Measurements from ENCODE around the gene KRT73.

Gene KRT73

DNA sequence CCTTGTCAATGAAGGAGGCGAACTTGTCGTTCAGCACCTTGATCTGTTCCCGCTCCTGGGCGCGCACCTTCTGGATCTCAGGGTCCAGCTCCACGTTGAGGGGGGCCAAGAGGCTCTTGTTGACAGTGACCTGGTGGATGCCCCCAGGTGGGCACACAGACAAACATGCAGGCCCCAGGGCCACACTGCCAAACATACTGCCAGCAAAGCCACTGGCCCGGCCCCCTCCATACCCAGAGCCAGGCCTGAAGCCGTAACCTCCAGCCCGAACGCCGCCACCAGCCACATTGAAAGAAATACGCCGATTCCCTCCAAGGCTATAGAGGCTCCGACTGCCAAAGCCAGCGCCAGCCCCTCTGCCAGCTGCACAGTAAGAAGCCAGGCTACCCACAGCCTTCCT lies 45.1 kb downstream of the KRT73 start:
- no peak for DNase-seq (ENCODE audit: low spot score)
- TF ChIP-seq, protein P1, sequence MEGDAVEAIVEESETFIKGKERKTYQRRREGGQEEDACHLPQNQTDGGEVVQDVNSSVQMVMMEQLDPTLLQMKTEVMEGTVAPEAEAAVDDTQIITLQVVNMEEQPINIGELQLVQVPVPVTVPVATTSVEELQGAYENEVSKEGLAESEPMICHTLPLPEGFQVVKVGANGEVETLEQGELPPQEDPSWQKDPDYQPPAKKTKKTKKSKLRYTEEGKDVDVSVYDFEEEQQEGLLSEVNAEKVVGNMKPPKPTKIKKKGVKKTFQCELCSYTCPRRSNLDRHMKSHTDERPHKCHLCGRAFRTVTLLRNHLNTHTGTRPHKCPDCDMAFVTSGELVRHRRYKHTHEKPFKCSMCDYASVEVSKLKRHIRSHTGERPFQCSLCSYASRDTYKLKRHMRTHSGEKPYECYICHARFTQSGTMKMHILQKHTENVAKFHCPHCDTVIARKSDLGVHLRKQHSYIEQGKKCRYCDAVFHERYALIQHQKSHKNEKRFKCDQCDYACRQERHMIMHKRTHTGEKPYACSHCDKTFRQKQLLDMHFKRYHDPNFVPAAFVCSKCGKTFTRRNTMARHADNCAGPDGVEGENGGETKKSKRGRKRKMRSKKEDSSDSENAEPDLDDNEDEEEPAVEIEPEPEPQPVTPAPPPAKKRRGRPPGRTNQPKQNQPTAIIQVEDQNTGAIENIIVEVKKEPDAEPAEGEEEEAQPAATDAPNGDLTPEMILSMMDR (IDR thresholded peaks at IDR 0.05; ENCODE audit: extremely low read depth, missing control alignments): no peak

- DNase-seq (ENCODE audit: low spot score): no peak
- TF ChIP-seq, protein P1 (IDR thresholded peaks at IDR 0.05; ENCODE audit: extremely low read depth, missing control alignments): no peak
Observed at GRCh38 chr12:52570511-52570910, 47.8 kb downstream of the KRT73 start.

DNA sequence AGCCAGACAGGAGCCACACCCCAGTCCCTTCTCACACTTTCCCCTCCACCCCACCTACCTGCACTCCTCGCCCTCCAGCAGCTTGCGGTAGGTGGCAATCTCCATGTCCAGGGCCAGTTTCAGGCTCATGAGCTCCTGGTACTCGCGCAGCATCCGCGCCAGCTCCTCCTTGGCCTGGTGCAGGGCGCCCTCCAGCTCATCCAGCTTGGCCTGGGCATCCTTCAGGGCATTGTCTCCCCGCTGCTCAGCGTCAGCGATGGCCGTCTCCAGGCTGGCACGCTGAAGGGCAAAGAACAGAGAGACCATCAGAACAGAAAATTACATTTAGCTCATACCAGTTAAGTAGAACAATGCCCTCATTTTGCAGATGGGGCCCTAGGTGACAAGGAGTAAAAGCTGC lies 50.2 kb downstream of the KRT73 start:
- TF ChIP-seq, protein P1 (IDR thresholded peaks at IDR 0.05; ENCODE audit: extremely low read depth, missing control alignments): no peak
- DNase-seq (ENCODE audit: low spot score): no peak

- TF ChIP-seq, protein P1 (IDR thresholded peaks at IDR 0.05; ENCODE audit: extremely low read depth, missing control alignments): no peak
- no peak for DNase-seq (ENCODE audit: low spot score)
Observed at GRCh38 chr12:52566847-52567291, 51.5 kb downstream of the KRT73 start.

- DNase-seq (ENCODE audit: low spot score): no peak
- TF ChIP-seq, protein P1 (IDR thresholded peaks at IDR 0.05; ENCODE audit: extremely low read depth, missing control alignments): no peak
Observed at GRCh38 chr12:52564582-52564981, 53.8 kb downstream of the KRT73 start.

DNA sequence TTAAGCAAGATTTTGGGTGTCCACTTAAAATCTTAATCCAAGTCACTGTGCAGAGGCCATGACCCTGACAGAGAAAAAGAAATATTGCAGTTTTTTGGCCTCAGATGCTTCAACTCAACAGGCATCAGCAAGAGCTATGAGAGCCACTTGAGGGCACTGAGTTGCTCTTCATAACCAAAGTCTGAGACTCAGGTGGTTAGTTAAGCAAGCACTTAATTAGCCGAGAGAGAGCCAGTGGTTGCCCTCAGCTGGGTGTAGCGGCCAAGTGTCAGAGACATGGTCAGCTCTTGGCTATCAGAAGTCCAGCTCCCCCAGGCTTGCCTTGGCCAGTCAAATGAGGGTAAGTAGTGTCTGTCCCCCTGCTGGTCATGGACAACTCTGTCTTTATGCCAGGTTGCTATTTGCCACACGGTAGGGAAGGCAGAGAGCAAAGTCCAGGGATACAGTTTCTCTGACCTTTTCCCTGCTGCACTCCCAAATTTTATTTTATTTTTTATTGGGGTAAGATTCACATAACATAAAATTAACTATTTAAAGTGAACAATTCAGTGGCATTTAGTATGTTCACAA lies 56.4 kb downstream of the KRT73 start:
- DNase-seq (ENCODE audit: low spot score): no peak

GRCh38 chr12:52559979-52560378 lies 58.4 kb downstream of the KRT73 start:
- no peak for DNase-seq (ENCODE audit: low spot score)
- TF ChIP-seq, protein P1 (IDR thresholded peaks at IDR 0.05; ENCODE audit: extremely low read depth, missing control alignments): no peak

More for the DNA sequence above, 56.4 kb downstream of the KRT73 start:
- TF ChIP-seq, protein P1 (IDR thresholded peaks at IDR 0.05; ENCODE audit: extremely low read depth, missing control alignments): no peak
